ENCODE measurements around the gene SF3B5. TPM values are rescaled to one million over a fixed set of nuclear protein-coding genes. Genes with fewer than 3 reads are reported as not detected.

Gene SF3B5
- total and polyA plus RNA-seq, 2 donors from 2014 or later, result 101 to 420 TPM

- H3K36me3 ChIP-seq (ENCODE audit: control insufficient read depth in 2 of 3, insufficient read depth in 3 of 3, low read length in 3 of 3), result no peaks in the 10 kb centered on the region
- no peak for TF ChIP-seq CTCF (IDR thresholded peaks at IDR 0.05; ENCODE audit: borderline replicate concordance, extremely low read depth, insufficient read depth)
- FAIRE-seq, result no peak
Observed at GRCh38 chr6:144127097-144127496, 31.7 kb upstream of the SF3B5 start.

GRCh38 chr6:144123836-144124235, 28.5 kb upstream of the SF3B5 start:
- TF ChIP-seq CTCF (IDR thresholded peaks at IDR 0.05; ENCODE audit: borderline replicate concordance, extremely low read depth, insufficient read depth), result no peak
- intact Hi-C loops (cut with DNase I), result no loop called here
- no peaks in the 10 kb centered on the region for H3K4me1 ChIP-seq (ENCODE audit: control insufficient read depth in 2 of 3, insufficient read depth in 2 of 3, low read depth in 1 of 3, low read length in 3 of 3)
- no peaks in the 10 kb centered on the region for H3K27me3 ChIP-seq (ENCODE audit: control insufficient read depth, insufficient read depth, low read length)
- FAIRE-seq (no peak), DNase-seq (no peak)
- H3K4me3 ChIP-seq (ENCODE audit: low read length in 3 of 3), result no peak overlapping the region
- H3K9me3 ChIP-seq (ENCODE audit: control insufficient read depth in 2 of 3, insufficient read depth in 1 of 3, low read length in 3 of 3), result no peaks in the 10 kb centered on the region
- no peak overlapping the region for H3K9ac ChIP-seq (ENCODE audit: low read length in 3 of 3)
- H3K27ac ChIP-seq (ENCODE audit: low read depth in 2 of 2, low read length in 2 of 2), result no peak overlapping the region
- H3K36me3 ChIP-seq (ENCODE audit: control insufficient read depth in 2 of 3, insufficient read depth in 3 of 3, low read length in 3 of 3), result no peaks in the 10 kb centered on the region

More at GRCh38 chr6:144127097-144127496, 31.7 kb upstream of the SF3B5 start:
- H3K27ac ChIP-seq (ENCODE audit: low read depth in 2 of 2, low read length in 2 of 2), result no peak overlapping the region
- H3K4me1 ChIP-seq (ENCODE audit: control insufficient read depth in 2 of 3, insufficient read depth in 2 of 3, low read depth in 1 of 3, low read length in 3 of 3), result no peaks in the 10 kb centered on the region
- no peak for DNase-seq
- no peak overlapping the region for H3K4me3 ChIP-seq (ENCODE audit: low read length in 3 of 3)
- no peaks in the 10 kb centered on the region for H3K9me3 ChIP-seq (ENCODE audit: control insufficient read depth in 2 of 3, insufficient read depth in 1 of 3, low read length in 3 of 3)
- H3K9ac ChIP-seq (ENCODE audit: low read length in 3 of 3), result no peak overlapping the region
- intact Hi-C loops (cut with DNase I), result no loop called here
- no peaks in the 10 kb centered on the region for H3K27me3 ChIP-seq (ENCODE audit: control insufficient read depth, insufficient read depth, low read length)

GRCh38 chr6:144123421-144123820, 28.0 kb upstream of the SF3B5 start:
- no peak for FAIRE-seq
- Histone ChIP-seq H3K9me3 (ENCODE audit: control insufficient read depth in 2 of 3, insufficient read depth in 1 of 3, low read length in 3 of 3) (no peaks in the 10 kb centered on the region), H3K4me1 (ENCODE audit: control insufficient read depth in 2 of 3, insufficient read depth in 2 of 3, low read depth in 1 of 3, low read length in 3 of 3) (no peaks in the 10 kb centered on the region), H3K27ac (ENCODE audit: low read depth in 2 of 2, low read length in 2 of 2) (no peak overlapping the region), H3K9ac (ENCODE audit: low read length in 3 of 3) (no peak overlapping the region), H3K27me3 (ENCODE audit: control insufficient read depth, insufficient read depth, low read length) (no peaks in the 10 kb centered on the region), H3K36me3 (ENCODE audit: control insufficient read depth in 2 of 3, insufficient read depth in 3 of 3, low read length in 3 of 3) (no peaks in the 10 kb centered on the region), H3K4me3 (ENCODE audit: low read length in 3 of 3) (no peak overlapping the region)
- DNase-seq, result no peak
- intact Hi-C loops (cut with DNase I), result no loop called here
- TF ChIP-seq CTCF (IDR thresholded peaks at IDR 0.05; ENCODE audit: borderline replicate concordance, extremely low read depth, insufficient read depth), result no peak

- H3K36me3 ChIP-seq (ENCODE audit: control insufficient read depth in 2 of 3, insufficient read depth in 3 of 3, low read length in 3 of 3), result no peaks in the 10 kb centered on the region
- no peak for DNase-seq
- H3K9ac ChIP-seq (ENCODE audit: low read length in 3 of 3), result no peak overlapping the region
- no peaks in the 10 kb centered on the region for H3K27me3 ChIP-seq (ENCODE audit: control insufficient read depth, insufficient read depth, low read length)
- intact Hi-C loops (cut with DNase I), result no loop called here
- no peaks in the 10 kb centered on the region for H3K9me3 ChIP-seq (ENCODE audit: control insufficient read depth in 2 of 3, insufficient read depth in 1 of 3, low read length in 3 of 3)
- TF ChIP-seq CTCF (IDR thresholded peaks at IDR 0.05; ENCODE audit: borderline replicate concordance, extremely low read depth, insufficient read depth), result no peak
- no peak overlapping the region for H3K27ac ChIP-seq (ENCODE audit: low read depth in 2 of 2, low read length in 2 of 2)
- H3K4me3 ChIP-seq (ENCODE audit: low read length in 3 of 3), result no peak overlapping the region
- H3K4me1 ChIP-seq (ENCODE audit: control insufficient read depth in 2 of 3, insufficient read depth in 2 of 3, low read depth in 1 of 3, low read length in 3 of 3), result no peaks in the 10 kb centered on the region
- FAIRE-seq, result no peak
Observed at GRCh38 chr6:144122861-144123260, 27.5 kb upstream of the SF3B5 start.

Data from kidney (tissue), 14 donors.